ENCODE results near the gene COPS2. TPM values are rescaled to one million over a fixed set of nuclear protein-coding genes. Genes with fewer than 3 reads are reported as not detected.

COPS2 gene
- total and polyA plus RNA-seq, 9 of the 15 experiments (the other 6 are each of a cell fraction or from before 2014, with no cell fraction given) = 66.4 to 154 (median 117) TPM

DNA sequence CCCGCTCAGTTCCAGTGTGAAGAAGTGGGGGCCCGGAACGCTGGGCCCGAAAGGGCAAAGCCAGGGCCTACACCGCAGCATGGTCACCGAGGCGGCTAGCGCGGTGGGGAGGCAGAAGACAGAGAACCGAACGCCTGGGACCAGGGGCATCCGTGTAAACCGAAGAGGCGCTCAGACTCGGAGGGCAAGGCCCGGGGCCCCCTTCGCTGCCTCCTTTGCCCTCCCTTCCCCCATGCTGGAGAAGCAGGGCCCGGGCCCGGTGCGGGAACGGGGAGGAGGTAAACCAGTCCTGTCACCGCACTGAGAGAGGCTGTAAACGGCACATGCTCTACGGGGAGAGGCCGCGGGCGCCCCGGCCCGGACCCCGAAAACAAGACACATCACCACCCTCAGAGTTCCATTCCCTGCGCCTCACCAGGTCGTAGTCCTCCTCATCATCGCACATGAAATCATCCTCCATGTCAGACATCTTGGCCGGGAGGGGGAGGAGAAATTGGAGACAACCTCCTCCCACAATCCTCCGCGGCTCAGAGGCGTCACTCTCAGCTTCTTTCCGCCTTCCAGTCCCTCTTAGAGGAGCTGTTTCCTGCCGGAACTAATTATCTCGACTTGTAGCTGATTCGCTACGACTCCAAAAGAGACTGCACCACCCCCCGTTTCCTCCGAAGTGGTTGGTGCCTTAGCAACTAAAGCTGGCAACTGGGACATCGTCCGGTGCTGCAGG, at the start of gene COPS2 (continued):
- TF ChIP-seq E2F1 (CRISPR knock-in tag; IDR thresholded peaks at IDR 0.05) = no peak
- no peak for TF ChIP-seq IRF2 (CRISPR knock-in tag; IDR thresholded peaks at IDR 0.05)
- TF ChIP-seq PURB (CRISPR knock-in tag; IDR thresholded peaks at IDR 0.05; ENCODE audit: low read depth) = no peak
- no peak for TF ChIP-seq CHD7 (IDR thresholded peaks at IDR 0.05; ENCODE audit: low read depth, low read length)
- TF ChIP-seq, protein P1, sequence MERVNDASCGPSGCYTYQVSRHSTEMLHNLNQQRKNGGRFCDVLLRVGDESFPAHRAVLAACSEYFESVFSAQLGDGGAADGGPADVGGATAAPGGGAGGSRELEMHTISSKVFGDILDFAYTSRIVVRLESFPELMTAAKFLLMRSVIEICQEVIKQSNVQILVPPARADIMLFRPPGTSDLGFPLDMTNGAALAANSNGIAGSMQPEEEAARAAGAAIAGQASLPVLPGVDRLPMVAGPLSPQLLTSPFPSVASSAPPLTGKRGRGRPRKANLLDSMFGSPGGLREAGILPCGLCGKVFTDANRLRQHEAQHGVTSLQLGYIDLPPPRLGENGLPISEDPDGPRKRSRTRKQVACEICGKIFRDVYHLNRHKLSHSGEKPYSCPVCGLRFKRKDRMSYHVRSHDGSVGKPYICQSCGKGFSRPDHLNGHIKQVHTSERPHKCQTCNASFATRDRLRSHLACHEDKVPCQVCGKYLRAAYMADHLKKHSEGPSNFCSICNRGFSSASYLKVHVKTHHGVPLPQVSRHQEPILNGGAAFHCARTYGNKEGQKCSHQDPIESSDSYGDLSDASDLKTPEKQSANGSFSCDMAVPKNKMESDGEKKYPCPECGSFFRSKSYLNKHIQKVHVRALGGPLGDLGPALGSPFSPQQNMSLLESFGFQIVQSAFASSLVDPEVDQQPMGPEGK (CRISPR knock-in tag; IDR thresholded peaks at IDR 0.05; ENCODE audit: borderline replicate concordance) = no peak
- TF ChIP-seq ADNP (tag; IDR thresholded peaks at IDR 0.05) = no peak
- TF ChIP-seq CBX1 (IDR thresholded peaks at IDR 0.05; ENCODE audit: low read depth) = no peak
- no peak for TF ChIP-seq ZNF316 (IDR thresholded peaks at IDR 0.05)
- TF ChIP-seq HLTF (IDR thresholded peaks at IDR 0.05) = no peak
- TF ChIP-seq MEF2D (tag; conservative IDR thresholded peaks at IDR 0.05; ENCODE audit: low read depth) = peak; percentile 67; the same call in 1 of the 2 replicates
- no peak for TF ChIP-seq PHB2 (IDR thresholded peaks at IDR 0.05; ENCODE audit: low read depth)
- no peak for TF ChIP-seq GTF2A2 (tag; IDR thresholded peaks at IDR 0.05)
